Rectal smooth muscle tissue (tissue), 1 donor: ENCODE measurements around the gene AGRN.
A peak's percentile ranks its signal among the peaks of the same experiment; 100 is the strongest.
"Not testable (repeated sequence)": the region's sequence is repeated elsewhere in the genome, so short reads cannot be mapped to it uniquely, and the experiment has no call there.

Experiments
- H3K27ac ChIP-seq: one replicate; pipeline ENCODE4 v1.7.0; 2013; ENCODE audit warnings: low read depth, low read length, inconsistent platforms
- H3K27me3 ChIP-seq: one replicate; pipeline ENCODE4 v1.7.0; 2013; ENCODE audit warnings: low read length; ENCODE audit not compliant: control insufficient read depth, insufficient read depth
- H3K36me3 ChIP-seq: one replicate; pipeline ENCODE4 v1.7.0; 2013; ENCODE audit warnings: low read length; ENCODE audit not compliant: control insufficient read depth, insufficient read depth
- H3K4me1 ChIP-seq: one replicate; pipeline ENCODE4 v1.7.0; 2013; ENCODE audit warnings: low read length; ENCODE audit not compliant: control insufficient read depth, insufficient read depth
- H3K4me3 ChIP-seq: one replicate; pipeline ENCODE4 v1.7.0; 2013; ENCODE audit warnings: low read length
- H3K9ac ChIP-seq: one replicate; pipeline ENCODE4 v1.7.0; 2013; ENCODE audit warnings: low read length

AGRN gene

GRCh38 chr1:998995-999724 lies 20.8 kb upstream of the AGRN start:
- Histone ChIP-seq H3K9ac (peak overlapping the region; percentile 30), H3K27ac (peak overlapping the region; percentile 70)

GRCh38 chr1:999725-1000356 lies 20.1 kb upstream of the AGRN start, which contains the start of gene HES4:
TSS of gene HES4 (minus strand) at chr1:1000097. CDS start at chr1:999973, 124 bp downstream.
- H3K4me1 ChIP-seq, result no peaks in the 10 kb centered on the region
- H3K9ac ChIP-seq, result peak within 1 kb of the TSS; percentile 30
- H3K27ac ChIP-seq, result peak within 1 kb of the TSS; percentile 98
- no peaks in the 10 kb centered on the region for H3K36me3 ChIP-seq
- H3K27me3 ChIP-seq, result peaks cover 7% of the 10 kb centered on the region
- peak within 1 kb of the TSS; percentile 70 for H3K4me3 ChIP-seq

More at GRCh38 chr1:998995-999724, 20.8 kb upstream of the AGRN start:
- H3K4me1 ChIP-seq, result no peaks in the 10 kb centered on the region
- peak overlapping the region; percentile 70 for H3K4me3 ChIP-seq
- H3K36me3 ChIP-seq, result no peaks in the 10 kb centered on the region
- peaks cover 1% of the 10 kb centered on the region for H3K27me3 ChIP-seq

- Histone ChIP-seq H3K36me3 (no peaks in the 10 kb centered on the region), H3K9ac (no peak overlapping the region), H3K27me3 (peaks cover 7% of the 10 kb centered on the region), H3K27ac (peak overlapping the region; percentile 98), H3K4me3 (peak overlapping the region; percentile 70), H3K4me1 (peaks cover 6% of the 10 kb centered on the region)
Observed at GRCh38 chr1:1000357-1001056, 19.4 kb upstream of the AGRN start.

GRCh38 chr1:1001057-1001783 lies 18.7 kb upstream of the AGRN start:
- peaks cover 7% of the 10 kb centered on the region for H3K4me1 ChIP-seq
- peak overlapping the region; percentile 70 for H3K4me3 ChIP-seq
- H3K36me3 ChIP-seq, result no peaks in the 10 kb centered on the region
- H3K27me3 ChIP-seq, result peaks cover 7% of the 10 kb centered on the region
- H3K9ac ChIP-seq, result no peak overlapping the region
- H3K27ac ChIP-seq, result peak overlapping the region; percentile 98

- Histone ChIP-seq H3K4me3 (no peak overlapping the region), H3K36me3 (no peaks in the 10 kb centered on the region), H3K27ac (no peak overlapping the region), H3K9ac (no peak overlapping the region), H3K4me1 (peaks cover 7% of the 10 kb centered on the region), H3K27me3 (peaks cover 7% of the 10 kb centered on the region)
Observed at GRCh38 chr1:1003618-1004419, 16.1 kb upstream of the AGRN start.

GRCh38 chr1:1004420-1004779 lies 15.5 kb upstream of the AGRN start:
- H3K36me3 ChIP-seq, result no peaks in the 10 kb centered on the region
- H3K27me3 ChIP-seq, result peaks cover 7% of the 10 kb centered on the region
- H3K4me3 ChIP-seq, result no peak overlapping the region
- no peak overlapping the region for H3K27ac ChIP-seq
- no peak overlapping the region for H3K9ac ChIP-seq
- peaks cover 7% of the 10 kb centered on the region for H3K4me1 ChIP-seq

- peaks cover 7% of the 10 kb centered on the region for H3K27me3 ChIP-seq
- H3K9ac ChIP-seq, result no peak overlapping the region
- no peaks in the 10 kb centered on the region for H3K36me3 ChIP-seq
- no peak overlapping the region for H3K27ac ChIP-seq
- peaks cover 7% of the 10 kb centered on the region for H3K4me1 ChIP-seq
- H3K4me3 ChIP-seq, result no peak overlapping the region
Observed at GRCh38 chr1:1004780-1005697, 14.9 kb upstream of the AGRN start.

GRCh38 chr1:1005774-1006304 lies 14.1 kb upstream of the AGRN start:
- H3K4me3 ChIP-seq, result peak overlapping the region; percentile 15
- peaks cover 7% of the 10 kb centered on the region for H3K4me1 ChIP-seq

GRCh38 chr1:1006305-1007159 lies 13.4 kb upstream of the AGRN start:
- Histone ChIP-seq H3K4me1 (peaks cover 7% of the 10 kb centered on the region), H3K4me3 (peak overlapping the region; percentile 15), H3K9ac (no peak overlapping the region), H3K27me3 (peaks cover 7% of the 10 kb centered on the region), H3K36me3 (no peaks in the 10 kb centered on the region), H3K27ac (no peak overlapping the region)

More at GRCh38 chr1:1005774-1006304, 14.1 kb upstream of the AGRN start:
- Histone ChIP-seq H3K27ac (no peak overlapping the region), H3K36me3 (no peaks in the 10 kb centered on the region), H3K27me3 (peaks cover 7% of the 10 kb centered on the region), H3K9ac (peak overlapping the region; percentile 21)

- not testable (repeated sequence) for H3K4me1 ChIP-seq, H3K36me3 ChIP-seq, H3K27me3 ChIP-seq, H3K4me3 ChIP-seq, H3K27ac ChIP-seq, H3K9ac ChIP-seq
Observed at GRCh38 chr1:1010131-1010530, 9.8 kb upstream of the AGRN start.
